Activated B cell treated with CpG ODN at 0.5 μM for 24 hours (primary cell): ENCODE results near the gene CNNM3. TPM values are rescaled to one million over a fixed set of nuclear protein-coding genes. Genes with fewer than 3 reads are reported as not detected.

Experiments used
- ATAC-seq: fragments of 200-7000 bp; cut with Tn5 transposase; one replicate; pipeline ENCODE4 v1.10.0; 2021; ENCODE audit warnings: low read depth, mild to moderate bottlenecking, moderate library complexity
- CTCF ChIA-PET: fragments of 350-600 bp; sonication (Branson Sonifier 250); formaldehyde crosslinking; loops from one replicate; lab custom pipeline; 2021; ENCODE audit warnings: antibody characterized with exemption; lab: Charles Lee
- POLR2A ChIA-PET: fragments of 350-600 bp; sonication (Branson Sonifier 250); formaldehyde crosslinking; loops from one replicate; lab custom pipeline; 2021; ENCODE audit warnings: antibody characterized with exemption; lab: Charles Lee
- DNase-seq: peaks from one replicate; pipeline ENCODE4 v3.0.0; 2022
- H3K27ac Mint-ChIP-seq: one replicate; pipeline ENCODE4 v1.8.0; 2020; ENCODE audit warnings: mixed read lengths
- H3K27me3 Mint-ChIP-seq: one replicate; pipeline ENCODE4 v1.8.0; 2021; ENCODE audit warnings: mixed read lengths
- H3K36me3 Mint-ChIP-seq: one replicate; pipeline ENCODE4 v1.8.0; 2021; ENCODE audit warnings: low read depth, mixed read lengths
- H3K4me1 Mint-ChIP-seq: one replicate; pipeline ENCODE4 v1.8.0; 2021; ENCODE audit warnings: mixed read lengths
- H3K4me3 Mint-ChIP-seq: one replicate; pipeline ENCODE4 v1.8.0; 2020; ENCODE audit warnings: mild to moderate bottlenecking, mixed read lengths
- H3K9me3 Mint-ChIP-seq: one replicate; pipeline ENCODE4 v1.8.0; 2020; ENCODE audit warnings: mixed read lengths
- CTCF ChIP-seq: fragments of 200-600 bp; IDR thresholded peaks from one replicate; pipeline ENCODE4 v1.8.0; 2022; ENCODE audit warnings: antibody characterized with exemption, mild to moderate bottlenecking
- intact Hi-C: fragments of 100-400 bp; cut with micrococcal nuclease; formaldehyde crosslinking; loops from one replicate; pipeline ENCODE4 v1.15.1; 2024
- total RNA-seq: library from RNA; stranded (reverse); gene quantifications from 2 replicates; pipeline ENCODE4 v1.2.3, GENCODE V29; 2022

CNNM3 gene
- total RNA-seq, 1 donor from 2014 or later, result 20.3 TPM

- DNase-seq (no peak), ATAC-seq (no peak)
- no peaks in the 10 kb centered on the region for H3K36me3 Mint-ChIP-seq
- POLR2A ChIA-PET, result interaction anchor here (3.4 kb wide), 1 partner anchor 19 kb away, joined by 27 read pairs; the partner anchor contains the start of gene ANKRD39
- H3K4me1 Mint-ChIP-seq, result peaks cover 18% of the 10 kb centered on the region
- H3K9me3 Mint-ChIP-seq, result no peaks in the 10 kb centered on the region
- no peak overlapping the region for H3K4me3 Mint-ChIP-seq
- TF ChIP-seq CTCF, result no peak
- H3K27ac Mint-ChIP-seq, result no peak overlapping the region
- intact Hi-C loops, result no loop called here
- H3K27me3 Mint-ChIP-seq, result peaks cover 4% of the 10 kb centered on the region
- CTCF ChIA-PET, result no interaction called here
These were observed 60.4 kb downstream of the CNNM3 start for GRCh38 chr2:96876269-96877041.

- Mint-ChIP-seq H3K4me1 (peaks cover 18% of the 10 kb centered on the region), H3K36me3 (no peaks in the 10 kb centered on the region), H3K27ac (no peak overlapping the region), H3K9me3 (no peaks in the 10 kb centered on the region), H3K4me3 (no peak overlapping the region), H3K27me3 (peaks cover 4% of the 10 kb centered on the region)
- ATAC-seq, result no peak
- ChIA-PET CTCF (interaction anchor here (0.8 kb wide), 1 partner anchor 884 kb away, joined by 3 read pairs; no protein-coding TSS in a partner anchor), POLR2A (no interaction called here)
- DNase-seq, result no peak
- intact Hi-C loops, result no loop called here
- TF ChIP-seq CTCF, result no peak
These were observed 61.0 kb downstream of the CNNM3 start for GRCh38 chr2:96877042-96877451.

DNA sequence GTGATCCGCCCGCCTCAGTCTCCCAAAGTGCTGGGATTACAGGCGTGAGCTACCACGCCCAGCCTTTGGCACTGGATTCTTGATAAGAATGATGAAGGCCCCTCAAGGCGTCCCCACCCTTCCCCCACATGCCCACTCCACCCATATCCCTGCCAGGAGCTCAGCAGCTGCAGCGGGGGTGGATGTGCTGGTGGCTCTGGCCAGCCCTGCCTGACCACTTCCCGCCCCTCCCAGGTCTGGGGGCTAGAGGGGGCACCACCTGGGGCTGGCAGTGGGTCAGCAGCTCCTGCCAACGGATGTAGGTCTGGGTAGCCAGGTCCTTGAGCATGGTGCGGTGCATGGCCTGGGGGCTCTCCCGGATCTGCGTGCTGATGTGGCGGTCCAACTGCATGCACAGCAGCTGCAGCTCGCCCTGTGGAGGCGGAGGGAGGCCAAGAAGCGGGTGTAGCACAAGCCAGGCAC, 61.6 kb downstream of the CNNM3 start:
- Mint-ChIP-seq H3K27ac (no peak overlapping the region), H3K36me3 (no peaks in the 10 kb centered on the region), H3K27me3 (peaks cover 7% of the 10 kb centered on the region), H3K9me3 (no peaks in the 10 kb centered on the region), H3K4me1 (peaks cover 18% of the 10 kb centered on the region), H3K4me3 (no peak overlapping the region)
- CTCF ChIA-PET, result interaction anchor here (0.8 kb wide), 1 partner anchor 885 kb away, joined by 3 read pairs; no protein-coding TSS in a partner anchor
- ATAC-seq (no peak), DNase-seq (no peak)
- intact Hi-C loops, result no loop called here
- no peak for TF ChIP-seq CTCF
- POLR2A ChIA-PET, result no interaction called here

GRCh38 chr2:96878171-96878570, 62.1 kb downstream of the CNNM3 start:
- no peak for ATAC-seq
- Mint-ChIP-seq H3K27me3 (peaks cover 7% of the 10 kb centered on the region), H3K27ac (no peak overlapping the region), H3K36me3 (no peaks in the 10 kb centered on the region), H3K4me1 (peaks cover 18% of the 10 kb centered on the region), H3K4me3 (no peak overlapping the region), H3K9me3 (no peaks in the 10 kb centered on the region)
- ChIA-PET CTCF (no interaction called here), POLR2A (no interaction called here)
- TF ChIP-seq CTCF, result no peak
- intact Hi-C loops, result no loop called here
- DNase-seq, result no peak

- Mint-ChIP-seq H3K27ac (no peak overlapping the region), H3K4me1 (peaks cover 12% of the 10 kb centered on the region)
- intact Hi-C loops, result no loop called here
These were observed 62.9 kb downstream of the CNNM3 start for GRCh38 chr2:96878796-96879544.

More at GRCh38 chr2:96878796-96879544, 62.9 kb downstream of the CNNM3 start:
- ChIA-PET CTCF (no interaction called here), POLR2A (no interaction called here)
- ATAC-seq, result no peak
- H3K36me3 Mint-ChIP-seq, result no peaks in the 10 kb centered on the region
- H3K4me3 Mint-ChIP-seq, result no peak overlapping the region
- H3K9me3 Mint-ChIP-seq, result no peaks in the 10 kb centered on the region
- TF ChIP-seq CTCF, result no peak
- peaks cover 7% of the 10 kb centered on the region for H3K27me3 Mint-ChIP-seq
- no peak for DNase-seq
